ENCODE data around the gene IGFBP4.

The IGFBP4 gene

DNA sequence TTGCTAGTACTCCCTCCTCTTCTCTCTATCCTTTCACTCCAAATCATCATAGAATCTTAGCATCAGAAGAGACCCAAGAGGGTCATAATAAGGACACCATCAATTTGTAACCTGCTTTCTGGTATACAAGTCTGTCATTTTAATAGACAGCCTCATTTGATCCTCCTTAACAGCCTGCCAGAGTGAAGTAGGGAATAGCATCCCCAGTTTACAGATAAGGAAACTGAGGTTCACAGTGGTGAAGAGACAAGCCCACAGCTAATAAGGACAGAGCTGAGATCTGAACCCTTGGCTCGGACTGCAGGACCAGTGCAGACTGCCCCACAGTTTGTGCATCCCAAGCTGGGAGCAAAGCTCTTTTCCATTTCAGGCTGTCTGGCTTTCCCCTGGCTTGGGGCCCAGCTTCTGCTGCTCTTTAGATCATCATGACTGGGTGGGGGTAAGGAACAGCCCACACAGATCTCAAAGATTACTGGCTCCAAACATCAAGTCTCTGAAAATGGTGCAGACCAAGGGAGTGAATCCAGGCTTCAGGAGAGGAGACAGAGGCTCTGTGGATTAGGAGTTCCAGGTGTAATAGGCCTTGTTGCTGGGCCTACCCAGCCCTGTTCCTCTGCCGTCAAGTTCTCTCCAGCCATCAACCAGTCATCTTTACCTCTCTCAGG lies 10.3 kb upstream of the IGFBP4 start:
- no peak for DNase-seq

DNA sequence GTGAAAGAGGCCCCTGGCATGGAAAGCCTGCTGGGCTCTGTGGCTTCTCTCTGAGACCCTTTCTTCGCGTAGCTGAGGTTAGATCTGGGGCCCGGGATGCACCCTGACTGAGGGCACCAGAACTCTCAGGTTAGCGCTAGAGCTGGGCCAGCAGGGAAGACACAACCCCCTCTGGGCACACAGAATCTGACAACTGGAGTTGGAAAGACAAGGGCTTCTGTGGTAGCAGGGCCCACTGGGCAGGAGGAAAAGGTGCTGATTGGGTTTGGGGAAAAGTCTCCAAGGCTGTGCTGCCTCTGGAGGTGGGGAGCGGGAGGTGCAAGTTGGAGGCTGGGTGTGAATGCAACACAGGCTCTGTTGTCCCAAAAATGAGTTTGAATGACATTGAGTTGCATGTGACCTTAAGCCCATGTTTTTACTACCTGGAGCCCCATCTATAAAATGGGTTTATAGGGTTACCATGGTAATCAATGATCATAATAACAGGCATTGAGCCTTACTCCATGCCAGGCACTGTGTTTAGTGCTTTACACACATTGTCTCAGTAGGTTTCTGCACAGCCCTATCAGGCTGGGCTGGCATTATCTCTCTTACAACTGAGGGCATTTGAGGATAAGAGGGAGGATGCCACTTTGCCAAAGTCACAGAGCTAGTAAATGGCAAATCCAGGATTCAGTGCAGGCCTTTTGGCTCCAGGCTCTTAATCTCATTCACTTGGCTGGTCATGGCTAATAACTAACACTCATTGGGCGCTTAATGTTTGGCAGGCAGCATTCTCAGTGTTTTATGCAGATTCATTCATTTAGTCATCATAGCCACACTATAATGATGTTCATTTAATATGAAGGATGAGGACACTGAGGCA lies 9.5 kb upstream of the IGFBP4 start:
- no peak for DNase-seq

DNA sequence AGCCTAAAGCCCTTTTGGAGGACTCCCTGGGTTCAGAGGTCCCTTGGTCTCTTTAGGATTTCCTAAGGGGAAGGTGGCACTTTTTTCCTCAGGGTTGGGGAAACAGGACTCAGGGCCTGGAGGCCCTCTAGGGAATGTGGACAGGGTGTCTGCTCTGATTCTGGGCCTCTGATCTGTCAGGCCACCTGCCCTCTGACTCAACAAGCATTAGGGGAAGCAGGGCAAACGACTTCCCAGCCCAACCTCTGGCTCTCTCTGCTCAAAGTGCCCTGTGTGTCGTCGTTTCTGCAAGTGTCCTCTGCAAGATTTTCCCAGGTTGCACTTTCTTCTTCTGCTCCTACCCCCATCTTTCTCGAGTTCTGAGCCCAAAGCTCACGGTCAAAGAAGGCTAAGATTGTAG lies 6.6 kb upstream of the IGFBP4 start:
- DNase-seq = no peak

DNA sequence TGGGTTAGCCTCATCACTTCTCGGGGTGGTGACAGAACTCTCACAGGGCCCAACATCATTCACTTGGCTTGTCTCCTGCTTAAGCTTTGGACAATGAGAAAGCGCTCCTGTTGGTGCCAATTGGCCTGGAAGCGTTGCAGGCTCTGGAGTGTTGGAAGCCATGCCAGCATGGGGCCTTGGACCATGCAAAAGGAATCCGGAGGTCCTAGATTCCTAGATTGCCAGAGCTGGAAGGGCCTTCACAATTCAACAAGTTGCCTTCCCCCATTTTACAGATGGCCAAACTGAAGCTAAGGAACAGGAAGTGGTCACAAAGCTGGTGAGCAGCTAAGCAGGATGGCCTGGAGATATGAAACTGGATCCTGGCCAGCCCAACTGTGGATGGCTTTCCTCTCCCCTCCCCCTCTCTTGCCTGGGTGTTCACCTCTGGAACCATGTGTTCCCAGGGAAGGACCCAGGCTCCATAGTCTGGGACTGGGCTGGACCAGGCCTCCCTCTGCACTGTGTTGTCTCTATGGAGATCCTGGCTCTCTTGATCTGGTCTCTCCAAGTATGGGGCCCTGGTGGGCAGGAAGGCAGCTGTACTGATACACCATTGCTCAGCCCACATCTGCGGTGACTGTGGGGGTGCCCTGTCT lies 6.0 kb upstream of the IGFBP4 start:
- no peak for DNase-seq

DNA sequence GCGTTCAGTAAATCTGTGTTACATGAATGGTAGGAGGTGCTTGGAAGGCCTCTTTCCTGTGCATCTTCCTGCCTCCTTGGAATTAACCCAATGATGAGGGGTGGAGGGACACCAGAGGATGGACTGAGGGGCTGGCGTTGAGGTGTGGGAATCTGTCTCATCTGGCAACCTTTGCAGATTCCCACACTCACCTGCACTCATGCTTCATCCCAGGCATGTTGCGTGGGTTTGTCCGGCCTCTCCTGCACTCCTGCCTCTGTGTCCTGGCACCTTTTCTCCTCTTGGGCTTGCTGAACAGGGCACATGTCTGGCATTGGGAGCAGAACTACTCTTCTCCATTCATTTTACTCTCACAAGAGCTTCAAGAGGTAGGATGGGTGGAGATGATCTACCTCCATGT lies 3.1 kb upstream of the IGFBP4 start:
- no peak for DNase-seq

DNA sequence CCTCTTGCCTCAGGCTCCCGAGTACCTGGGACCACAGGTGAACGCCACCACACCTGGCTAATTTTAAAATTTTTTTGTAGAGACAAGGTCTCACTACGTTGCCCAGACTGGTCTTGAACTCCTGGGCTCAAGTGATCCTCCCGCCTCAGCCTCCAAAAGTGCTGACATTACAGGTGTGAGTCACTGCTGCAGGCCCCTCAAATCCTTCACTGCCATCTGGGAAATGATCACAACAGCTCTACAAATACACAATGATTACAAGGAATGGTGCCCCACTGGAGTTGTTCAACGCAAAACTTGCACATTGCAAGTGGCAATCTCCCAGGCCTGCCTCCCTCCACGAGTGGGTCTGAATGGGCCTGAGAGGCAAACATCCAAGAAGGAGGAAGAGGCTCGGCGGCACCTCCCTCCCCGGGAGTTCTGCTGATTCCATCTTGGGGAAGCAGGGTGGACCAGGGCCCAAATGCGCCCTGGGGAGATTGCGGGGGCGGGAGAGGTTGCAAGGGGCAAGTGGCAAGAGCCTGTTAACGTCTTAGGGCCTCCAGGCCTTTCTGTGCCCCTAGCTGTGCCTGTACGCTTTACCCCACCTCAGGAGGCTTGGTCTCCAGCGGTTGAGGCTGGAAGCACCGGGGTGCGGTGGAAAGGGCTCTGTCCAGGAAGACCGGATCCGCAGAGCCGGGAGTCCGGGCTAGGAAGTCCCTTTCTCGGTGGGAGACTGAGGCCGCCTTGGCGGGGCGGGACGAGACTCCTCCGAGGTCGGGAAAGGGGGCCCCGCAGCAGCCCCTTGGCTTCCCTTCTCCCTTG lies 656 bp upstream of the IGFBP4 start:
- no peak for DNase-seq

DNA sequence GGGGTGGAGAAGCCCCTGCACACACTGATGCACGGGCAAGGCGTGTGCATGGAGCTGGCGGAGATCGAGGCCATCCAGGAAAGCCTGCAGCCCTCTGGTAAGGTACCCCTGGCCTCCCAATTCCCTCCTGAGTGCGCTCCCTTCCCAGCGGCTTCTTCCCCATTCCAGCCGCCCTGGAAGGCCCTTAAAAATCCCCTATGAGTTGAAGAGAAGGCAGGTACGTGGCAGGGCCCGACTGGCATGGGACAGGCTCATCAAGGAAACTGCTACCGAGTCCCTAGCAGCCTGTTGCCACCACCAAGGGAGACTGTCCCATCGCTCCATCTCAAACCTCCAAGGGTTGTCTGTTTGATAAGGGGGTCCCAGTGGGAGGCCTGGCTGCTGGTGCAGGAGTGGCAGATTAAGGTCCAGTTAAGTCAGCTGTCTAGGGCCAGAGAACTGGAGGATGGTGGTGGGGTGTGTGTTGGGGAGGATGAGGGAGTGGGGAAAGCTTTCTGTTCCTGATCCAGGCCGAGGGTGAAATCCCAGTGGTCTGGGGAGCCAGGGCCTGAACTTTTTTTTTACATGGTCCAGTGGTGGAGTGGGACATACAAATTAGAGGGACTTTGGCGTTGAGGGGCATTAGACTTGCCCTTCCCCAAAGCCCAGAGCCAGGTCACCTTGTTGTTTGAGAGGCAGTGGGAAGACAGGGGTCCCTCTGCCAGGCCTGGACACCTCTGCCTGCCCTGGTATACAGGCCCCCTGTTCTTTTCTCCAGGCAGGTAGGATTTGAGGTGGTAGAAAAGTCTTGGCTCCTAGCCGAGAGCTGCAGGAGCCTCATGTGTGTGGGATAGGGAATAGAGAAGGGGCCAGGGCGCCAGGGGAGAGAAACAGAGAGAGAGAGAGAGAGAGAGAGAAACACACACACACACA lies 994 bp downstream of the IGFBP4 start:
- no peak for DNase-seq

DNA sequence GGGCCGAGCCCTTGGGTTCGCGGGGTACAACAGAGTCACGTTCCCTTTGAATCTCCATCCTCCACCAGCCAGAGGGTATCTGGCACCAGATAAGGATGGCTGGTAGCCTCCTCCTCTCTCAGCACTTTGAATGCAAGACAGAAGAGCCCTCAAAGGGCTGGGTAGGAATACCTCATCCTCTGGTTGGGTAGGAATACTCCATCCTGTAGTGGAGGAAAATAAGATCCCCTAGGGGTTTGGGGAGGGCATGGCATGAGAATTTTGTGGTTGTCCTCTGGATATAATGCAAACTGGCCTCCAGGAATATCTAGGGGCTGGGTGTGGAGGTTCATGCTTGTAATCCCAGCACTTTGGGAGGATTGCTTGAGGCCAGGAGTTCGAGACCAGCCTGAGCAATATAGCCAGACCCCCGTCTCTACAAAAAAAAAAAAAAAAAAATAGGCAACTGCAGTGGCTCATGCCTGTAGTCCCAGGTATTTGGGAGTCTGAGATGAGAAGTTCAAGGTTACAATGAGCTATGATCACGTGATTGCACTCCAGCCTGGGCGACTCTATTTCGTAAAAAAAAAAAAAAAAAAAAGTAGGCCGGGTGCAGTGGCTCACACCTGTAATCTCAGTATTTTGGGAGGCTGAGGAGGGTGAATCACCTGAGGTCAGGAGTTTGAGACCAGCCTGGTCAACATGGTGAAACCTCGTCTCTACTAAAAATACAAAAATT lies 2.7 kb downstream of the IGFBP4 start:
- DNase-seq = no peak

DNA sequence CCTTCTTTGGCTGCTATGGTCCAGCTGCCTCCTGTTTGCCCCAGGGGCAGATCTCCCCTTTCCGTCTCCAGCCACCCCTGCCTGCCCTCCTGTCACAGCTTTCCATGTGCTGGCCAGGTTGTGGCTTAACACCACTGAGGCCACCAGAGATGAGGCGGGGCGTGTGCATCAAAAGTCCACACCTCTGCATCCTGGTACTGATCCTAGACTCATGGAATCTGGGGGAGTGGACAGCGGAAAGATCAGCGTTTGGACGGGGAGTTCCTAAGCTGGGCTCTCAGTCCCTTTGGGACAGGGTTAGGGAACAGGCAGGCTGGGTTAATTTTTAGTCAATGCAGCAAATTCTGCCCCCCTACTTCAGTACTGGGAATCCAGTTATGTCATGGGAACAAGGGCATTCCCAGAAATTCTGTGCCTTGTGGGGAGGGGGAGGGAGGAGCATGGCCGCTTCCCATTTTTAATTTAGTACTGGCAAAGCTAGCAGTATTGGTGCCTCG lies 3.9 kb downstream of the IGFBP4 start:
- DNase-seq = no peak

DNA sequence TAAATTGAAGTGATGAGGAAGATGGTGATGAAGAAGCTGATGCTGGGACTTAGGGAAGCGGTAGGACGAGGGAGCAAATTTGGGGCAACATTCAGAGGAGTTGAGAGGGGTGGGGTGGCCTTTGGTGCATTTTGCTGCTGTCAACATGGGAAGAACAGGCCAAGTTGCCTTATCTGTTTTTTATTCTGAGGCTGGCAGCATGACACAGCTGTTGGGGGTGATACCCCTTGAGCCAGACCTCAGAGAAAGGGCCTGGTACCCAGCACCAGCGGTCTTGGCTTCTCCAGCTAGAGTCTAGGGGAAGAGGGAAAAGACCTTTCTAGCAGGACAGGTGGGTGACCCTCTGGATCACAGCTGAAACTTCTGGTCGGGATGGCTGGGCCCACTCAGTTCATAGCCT lies 4.6 kb downstream of the IGFBP4 start:
- DNase-seq = no peak

DNA sequence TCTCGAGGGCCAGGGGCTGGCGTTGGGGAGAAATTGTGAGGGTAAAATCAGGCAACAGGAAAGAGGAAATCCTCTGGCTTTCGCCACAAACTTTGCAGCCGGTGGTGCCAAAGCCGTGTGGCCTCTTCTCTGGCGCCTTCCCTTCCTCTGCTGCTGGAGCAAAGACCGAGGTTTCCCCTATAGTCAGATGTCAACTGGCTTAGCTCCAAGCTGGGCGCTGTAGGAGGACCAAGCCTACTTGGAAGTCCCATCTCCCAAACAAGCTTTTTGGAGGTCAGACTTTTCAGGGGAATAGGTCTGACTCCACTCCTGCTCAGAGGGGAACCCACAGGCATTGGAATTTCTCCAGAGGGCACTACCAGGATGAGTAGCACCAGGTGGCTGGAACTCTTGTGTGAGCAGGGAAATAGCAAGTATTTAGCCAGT lies 5.0 kb downstream of the IGFBP4 start:
- no peak for DNase-seq

DNA sequence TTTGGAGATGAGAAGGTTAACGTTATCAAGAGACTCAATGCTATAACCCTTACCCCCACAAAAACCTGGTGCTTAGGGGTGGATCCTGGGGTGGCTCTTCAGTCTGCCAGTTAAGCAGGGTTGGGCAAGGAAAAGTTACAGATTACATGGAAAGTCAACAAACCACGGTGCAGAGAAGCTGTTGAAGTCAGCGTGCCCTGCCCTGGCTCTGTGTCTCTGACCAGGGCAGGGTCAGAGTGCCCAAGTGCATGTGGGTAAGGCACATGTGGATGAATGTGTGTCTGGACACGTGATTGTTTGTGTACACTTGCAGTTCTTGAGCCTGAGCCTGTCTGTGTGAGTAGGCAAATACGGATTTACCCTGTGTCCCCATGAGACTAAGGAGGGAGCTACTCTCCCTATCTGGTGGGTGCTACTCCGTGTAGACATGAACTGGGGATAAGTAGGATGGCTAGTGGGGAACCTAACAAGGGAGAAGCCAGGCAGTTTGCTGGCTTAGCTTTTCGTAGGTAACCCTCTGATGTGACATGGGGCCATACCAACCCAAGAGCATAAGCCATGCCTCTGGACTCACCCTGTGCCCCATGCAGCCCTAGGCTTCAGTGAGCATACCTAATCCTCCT lies 5.5 kb downstream of the IGFBP4 start:
- DNase-seq = no peak

DNA sequence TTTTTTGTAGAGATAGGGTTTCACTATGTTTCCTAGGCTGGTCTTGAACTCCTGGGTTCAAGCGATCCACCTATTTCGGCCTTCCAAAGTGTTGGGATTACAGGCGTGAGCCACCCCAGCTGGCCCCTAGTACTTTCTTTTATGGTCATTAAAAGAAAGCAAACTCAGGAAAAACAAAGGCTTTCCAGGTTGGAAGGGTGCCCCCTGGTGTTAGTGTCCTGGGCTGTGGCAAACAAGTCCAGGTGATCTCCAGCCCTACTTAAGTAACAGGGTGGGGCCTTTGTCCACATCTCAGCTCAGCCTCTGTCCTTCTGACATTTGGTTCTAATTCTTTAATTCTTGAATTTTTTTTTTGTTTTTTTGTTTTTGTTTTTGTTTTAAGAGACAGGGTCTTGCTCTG lies 6.9 kb downstream of the IGFBP4 start:
- peak; percentile 44 for DNase-seq

DNA sequence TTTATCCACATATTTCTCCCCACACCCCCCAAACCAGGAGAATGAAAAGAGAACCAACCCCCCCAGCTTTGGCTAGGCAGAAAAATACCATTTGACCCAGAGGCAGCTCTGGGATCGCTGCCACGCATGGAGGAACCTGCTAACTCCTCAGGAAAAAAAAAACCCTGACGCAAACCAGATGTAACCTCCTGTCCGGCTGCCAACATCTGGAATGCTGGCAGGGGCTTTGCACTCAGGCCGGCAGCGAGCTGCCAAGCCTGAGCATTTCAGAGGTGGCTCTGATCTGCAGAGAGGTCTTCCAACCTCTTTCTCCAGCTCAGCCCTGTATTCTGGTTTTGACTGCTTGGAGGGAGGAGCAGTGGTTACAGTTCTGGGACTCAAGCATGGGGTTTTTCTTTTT lies 8.2 kb downstream of the IGFBP4 start:
- no peak for DNase-seq

DNA sequence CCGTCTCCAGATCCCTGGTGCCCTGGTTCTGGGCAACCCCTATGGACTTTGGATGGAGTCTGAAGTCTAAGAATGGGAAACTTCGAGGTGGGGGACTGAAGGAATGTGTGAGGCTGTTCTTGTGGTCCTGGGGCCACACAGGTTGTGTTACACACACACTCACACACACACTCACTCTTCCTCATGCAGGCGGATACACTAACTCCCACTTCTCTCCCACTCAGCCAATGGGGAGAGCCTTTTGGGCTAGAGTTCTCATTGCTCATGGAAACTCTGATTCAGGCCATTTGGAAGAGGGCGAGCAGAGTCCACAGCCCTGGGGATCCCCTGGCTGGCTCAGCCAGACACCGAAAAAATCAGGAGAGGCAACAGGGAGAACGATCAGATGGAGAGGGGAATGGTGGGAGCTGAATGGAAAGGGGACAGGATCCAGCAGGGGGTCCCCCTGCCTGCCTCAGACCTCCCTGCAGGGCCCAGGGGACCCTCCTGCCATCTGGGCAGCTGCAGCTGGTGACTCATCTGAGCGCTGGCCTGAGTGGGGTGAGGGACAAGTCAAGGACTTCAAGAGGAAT lies 9.1 kb downstream of the IGFBP4 start:
- no peak for DNase-seq

DNA sequence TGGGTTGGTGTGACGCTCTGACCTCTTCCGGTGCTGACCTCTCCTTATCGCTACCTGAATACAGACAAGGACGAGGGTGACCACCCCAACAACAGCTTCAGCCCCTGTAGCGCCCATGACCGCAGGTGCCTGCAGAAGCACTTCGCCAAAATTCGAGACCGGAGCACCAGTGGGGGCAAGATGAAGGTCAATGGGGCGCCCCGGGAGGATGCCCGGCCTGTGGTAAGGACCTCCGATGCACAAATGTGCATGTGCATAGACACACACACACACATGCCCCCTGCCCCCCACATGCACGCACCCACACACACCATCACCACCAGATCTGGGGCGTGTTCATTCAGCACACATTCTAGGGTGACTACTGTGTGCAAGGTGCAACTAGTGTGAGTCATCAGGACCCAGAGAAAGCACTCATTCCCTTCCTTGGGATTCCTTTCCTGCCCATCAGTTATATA lies 9.7 kb downstream of the IGFBP4 start:
- DNase-seq = no peak

DNA sequence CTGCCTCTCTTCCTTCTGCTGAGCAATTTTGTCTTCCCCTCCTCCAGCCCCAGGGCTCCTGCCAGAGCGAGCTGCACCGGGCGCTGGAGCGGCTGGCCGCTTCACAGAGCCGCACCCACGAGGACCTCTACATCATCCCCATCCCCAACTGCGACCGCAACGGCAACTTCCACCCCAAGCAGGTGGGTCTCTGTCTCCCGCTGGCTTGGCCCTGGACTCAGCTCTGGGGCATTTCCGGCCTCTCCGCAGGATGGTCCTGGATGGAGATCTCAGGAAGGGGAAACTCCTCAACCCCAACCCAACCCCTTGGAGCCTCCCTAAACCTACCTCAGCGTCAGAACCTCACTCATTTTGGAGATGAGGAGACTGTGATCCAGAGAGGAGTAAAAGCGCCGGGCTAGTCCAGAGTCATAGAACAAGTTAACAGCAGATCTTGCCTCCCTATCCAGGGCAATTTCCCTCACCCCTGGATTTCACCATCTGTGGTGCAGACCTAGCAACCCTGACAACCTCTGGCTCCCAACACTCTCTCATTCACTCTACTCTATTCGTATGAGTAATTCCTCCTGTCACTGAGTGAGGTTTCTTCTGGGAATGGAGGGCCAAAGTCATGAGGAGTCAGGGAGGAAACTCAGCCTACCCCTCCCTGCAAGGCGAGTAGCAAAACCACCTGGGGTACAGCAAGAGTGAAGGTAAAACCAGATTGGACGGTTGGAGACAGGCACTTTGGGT lies 10.8 kb downstream of the IGFBP4 start:
- no peak for DNase-seq

DNA sequence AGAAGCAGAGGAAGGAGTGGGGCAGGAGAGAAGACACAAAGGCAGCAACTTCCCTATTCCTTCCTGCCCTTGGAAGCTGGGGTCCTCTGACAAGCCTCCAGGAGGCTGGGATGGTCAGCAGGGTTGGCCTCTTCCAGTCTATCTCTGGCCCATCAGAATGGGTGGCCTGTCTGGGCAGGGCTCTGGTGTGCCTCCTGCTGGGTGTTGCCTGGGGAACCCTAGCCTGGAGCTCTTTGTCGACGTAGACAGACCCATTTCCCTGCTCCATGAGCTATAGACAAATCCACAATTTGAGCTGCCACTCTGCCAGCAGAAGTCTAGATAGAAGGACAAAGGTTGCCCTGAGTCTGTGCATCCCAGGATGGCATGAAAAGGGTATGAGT lies 11.4 kb downstream of the IGFBP4 start:
- no peak for DNase-seq

DNA sequence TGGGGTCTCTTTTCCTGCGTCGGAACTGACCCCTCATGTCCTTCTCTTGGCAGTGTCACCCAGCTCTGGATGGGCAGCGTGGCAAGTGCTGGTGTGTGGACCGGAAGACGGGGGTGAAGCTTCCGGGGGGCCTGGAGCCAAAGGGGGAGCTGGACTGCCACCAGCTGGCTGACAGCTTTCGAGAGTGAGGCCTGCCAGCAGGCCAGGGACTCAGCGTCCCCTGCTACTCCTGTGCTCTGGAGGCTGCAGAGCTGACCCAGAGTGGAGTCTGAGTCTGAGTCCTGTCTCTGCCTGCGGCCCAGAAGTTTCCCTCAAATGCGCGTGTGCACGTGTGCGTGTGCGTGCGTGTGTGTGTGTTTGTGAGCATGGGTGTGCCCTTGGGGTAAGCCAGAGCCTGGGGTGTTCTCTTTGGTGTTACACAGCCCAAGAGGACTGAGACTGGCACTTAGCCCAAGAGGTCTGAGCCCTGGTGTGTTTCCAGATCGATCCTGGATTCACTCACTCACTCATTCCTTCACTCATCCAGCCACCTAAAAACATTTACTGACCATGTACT lies 13.2 kb downstream of the IGFBP4 start:
- DNase-seq = no peak
